ENCODE measurements around the gene PANX3.

DNA sequence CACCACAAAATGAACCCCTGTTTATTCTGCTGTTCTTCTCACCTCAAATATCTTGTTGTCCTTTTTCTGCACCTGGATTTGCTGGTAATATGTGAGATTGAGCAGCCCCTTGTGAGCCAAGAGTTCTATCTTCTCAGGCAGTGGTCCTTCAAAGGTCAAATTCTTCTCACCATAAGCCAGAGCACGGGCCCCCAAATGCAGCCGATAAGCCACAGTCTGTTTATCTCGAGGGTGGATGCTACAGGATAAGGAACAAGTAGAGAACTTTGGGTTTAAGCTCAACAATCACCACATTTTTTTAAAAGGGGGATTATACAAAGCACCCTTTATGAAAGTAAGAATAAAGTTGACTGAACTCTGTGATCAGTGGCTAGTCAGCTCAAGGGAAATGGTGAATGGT lies 27.3 kb downstream of the PANX3 start:
- TF ChIP-seq POLR2AphosphoS5 (IDR thresholded peaks at IDR 0.05; ENCODE audit: low read depth, low read length) (no peak), TAF1 (IDR thresholded peaks at IDR 0.05; ENCODE audit: borderline replicate concordance, insufficient read depth, low read length) (no peak)
